CD4-positive, CD25-positive, alpha-beta regulatory T cell (primary cell): ENCODE measurements around the gene ULK2. TPM values are rescaled to one million over a fixed set of nuclear protein-coding genes. Genes with fewer than 3 reads are reported as not detected.

Experiments used
- ATAC-seq, 2 donors: fragments of 150-1000 bp; cut with Tn5 transposase; one replicate each; pipeline ENCODE4 v1.10.0; 2021; ENCODE audit warnings: low read depth in 2 of 2, moderate number of reproducible peaks in 2 of 2, moderate library complexity in 1 of 2
- DNase-seq, 3 donors: peaks; one replicate each; pipeline versions ENCODE4 v3.0.0 to v3.0.0-alpha.2; 2012 to 2022; ENCODE audit warnings: mixed read lengths in 1 of 3
- H3K27ac ChIP-seq: one replicate; pipeline ENCODE4 v1.7.0; 2013; ENCODE audit warnings: mild to moderate bottlenecking, low read length; ENCODE audit not compliant: insufficient read depth, poor library complexity, severe bottlenecking
- H3K27me3 ChIP-seq: one replicate; pipeline ENCODE4 v1.7.0; 2013; ENCODE audit warnings: low read length; ENCODE audit not compliant: control insufficient read depth, insufficient read depth
- H3K36me3 ChIP-seq: one replicate; pipeline ENCODE4 v1.7.0; 2013; ENCODE audit warnings: mild to moderate bottlenecking, low read length, moderate library complexity; ENCODE audit not compliant: control insufficient read depth, insufficient read depth
- H3K4me1 ChIP-seq: 2 replicates; pipeline ENCODE4 v1.7.0; 2013; ENCODE audit warnings: mild to moderate bottlenecking, low read length; ENCODE audit not compliant: insufficient read depth, control insufficient read depth, poor library complexity, severe bottlenecking
- H3K4me3 ChIP-seq: one replicate; pipeline ENCODE4 v1.7.0; 2013; ENCODE audit warnings: low read depth, mild to moderate bottlenecking, low read length, moderate library complexity
- H3K9me3 ChIP-seq, 2 experiments: 1 replicate in 1 of 2; 2 replicates in 1 of 2; pipeline ENCODE4 v1.7.0; 2013; ENCODE audit warnings: low read length in 2 of 2, mild to moderate bottlenecking in 1 of 2, moderate library complexity in 1 of 2; ENCODE audit not compliant: control insufficient read depth in 2 of 2
- H3K27ac Mint-ChIP-seq, 3 donors: one replicate each; pipeline ENCODE4 v1.8.0; 2020 to 2022; ENCODE audit warnings: mild to moderate bottlenecking in 3 of 3, mixed read lengths in 3 of 3, moderate library complexity in 2 of 3
- H3K27me3 Mint-ChIP-seq: one replicate; pipeline ENCODE4 v1.8.0; 2022; ENCODE audit warnings: mild to moderate bottlenecking, mixed read lengths
- H3K36me3 Mint-ChIP-seq: one replicate; pipeline ENCODE4 v1.8.0; 2020; ENCODE audit warnings: mixed read lengths
- H3K4me1 Mint-ChIP-seq, 4 donors: one replicate each; pipeline ENCODE4 v1.8.0; 2020 to 2022; ENCODE audit warnings: mixed read lengths in 4 of 4, mild to moderate bottlenecking in 1 of 4
- H3K4me3 Mint-ChIP-seq, 4 donors: one replicate each; pipeline ENCODE4 v1.8.0; 2020 to 2022; ENCODE audit warnings: mild to moderate bottlenecking in 4 of 4, mixed read lengths in 4 of 4, moderate library complexity in 3 of 4
- H3K9me3 Mint-ChIP-seq, 7 donors: one replicate each; pipeline ENCODE4 v1.8.0; 2020 to 2022; ENCODE audit warnings: mixed read lengths in 7 of 7, mild to moderate bottlenecking in 3 of 7, moderate library complexity in 2 of 7
- polyA plus RNA-seq, 4 donors: library from polyadenylated mRNA; unstranded; fragments of 300-500 nt; fragmentation: Illumina TruSeq; gene quantifications; one replicate each; pipeline ENCODE4 v1.2.3, GENCODE V29; 2021
- total RNA-seq: library from RNA; stranded (reverse); gene quantifications from one replicate; pipeline ENCODE4 v1.2.3, GENCODE V29; 2022

ULK2 gene
- total and polyA plus RNA-seq, 5 donors from 2014 or later = 2.9 to 12.0 (median 4.7) TPM

DNA sequence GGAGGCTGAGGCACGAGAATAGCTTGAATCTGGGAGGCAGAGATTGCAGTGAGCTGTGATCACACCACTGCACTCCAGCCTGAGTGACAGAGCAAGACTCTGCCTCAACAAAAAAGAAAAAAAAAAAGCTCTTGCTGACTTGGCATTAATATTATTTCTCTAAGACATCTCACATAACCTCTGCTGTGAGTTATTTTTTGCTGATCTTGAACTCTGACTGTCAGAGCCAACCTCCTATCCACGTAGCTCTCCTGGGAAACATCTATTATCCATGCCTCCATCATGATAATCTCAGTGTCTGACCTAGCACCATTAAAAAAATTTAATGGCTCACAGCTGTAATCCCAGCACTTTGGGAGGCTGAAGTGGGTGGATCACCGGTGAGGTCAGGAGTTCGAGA is 12.7 kb upstream of the ULK2 start:
- no peak overlapping the region for H3K27ac ChIP-seq
- H3K9me3 ChIP-seq = no peaks in the 10 kb centered on the region
- Mint-ChIP-seq H3K4me1 (peaks cover 7 to 27% (median 21%) of the 10 kb centered on the region in 4 donors), H3K9me3 (no peaks in the 10 kb centered on the region), H3K27me3 (no peaks in the 10 kb centered on the region), H3K27ac (peak overlapping the region in 1 of 3 donors; percentile 65), H3K36me3 (no peaks in the 10 kb centered on the region), H3K4me3 (no peak overlapping the region)
- peaks cover 21% of the 10 kb centered on the region for H3K4me1 ChIP-seq
- ATAC-seq (no peak), DNase-seq (no peak)
- H3K27me3 ChIP-seq = no peaks in the 10 kb centered on the region
- H3K4me3 ChIP-seq = no peak overlapping the region
- H3K36me3 ChIP-seq = no peaks in the 10 kb centered on the region

DNA sequence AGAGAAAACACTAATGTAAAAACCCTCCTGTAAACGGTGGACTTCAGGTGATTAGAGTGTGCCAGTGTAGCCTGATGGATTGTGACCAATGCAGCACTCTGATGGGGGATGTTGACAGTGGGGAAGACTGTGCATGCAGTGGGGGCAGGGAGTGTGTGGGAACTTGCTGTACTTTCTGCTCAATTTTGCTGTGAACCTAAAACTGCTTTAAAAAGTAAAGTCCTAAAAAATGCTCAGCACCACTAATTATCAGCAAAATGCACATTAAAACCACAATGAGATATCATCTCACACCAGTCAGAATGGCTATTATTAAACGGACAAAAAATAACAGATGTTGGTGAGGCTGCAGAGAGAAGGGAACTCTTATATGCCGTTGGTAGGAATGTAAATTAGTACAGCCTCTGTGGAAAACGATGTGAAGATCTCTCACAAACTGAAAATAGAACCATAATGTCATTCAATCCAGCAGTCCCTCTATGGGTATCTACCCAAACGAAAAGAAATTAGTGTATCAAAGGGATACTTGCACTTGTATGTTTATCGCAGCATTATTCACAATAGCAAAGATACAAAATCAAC is 9.7 kb upstream of the ULK2 start:
- no peaks in the 10 kb centered on the region for H3K9me3 ChIP-seq
- no peak overlapping the region for H3K27ac ChIP-seq
- H3K4me1 ChIP-seq = peaks cover 21% of the 10 kb centered on the region
- Mint-ChIP-seq H3K36me3 (peaks cover 3% of the 10 kb centered on the region), H3K4me3 (peak overlapping the region in 3 of 4 donors; percentile 19 to 87 (median 72)), H3K27me3 (no peaks in the 10 kb centered on the region), H3K9me3 (no peaks in the 10 kb centered on the region), H3K27ac (peak overlapping the region in 2 of 3 donors; percentile 31 to 80), H3K4me1 (peaks cover 7 to 27% (median 21%) of the 10 kb centered on the region in 4 donors)
- DNase-seq = no peak
- no peaks in the 10 kb centered on the region for H3K27me3 ChIP-seq
- H3K36me3 ChIP-seq = no peaks in the 10 kb centered on the region
- H3K4me3 ChIP-seq = peak overlapping the region; percentile 34
- ATAC-seq = no peak

DNA sequence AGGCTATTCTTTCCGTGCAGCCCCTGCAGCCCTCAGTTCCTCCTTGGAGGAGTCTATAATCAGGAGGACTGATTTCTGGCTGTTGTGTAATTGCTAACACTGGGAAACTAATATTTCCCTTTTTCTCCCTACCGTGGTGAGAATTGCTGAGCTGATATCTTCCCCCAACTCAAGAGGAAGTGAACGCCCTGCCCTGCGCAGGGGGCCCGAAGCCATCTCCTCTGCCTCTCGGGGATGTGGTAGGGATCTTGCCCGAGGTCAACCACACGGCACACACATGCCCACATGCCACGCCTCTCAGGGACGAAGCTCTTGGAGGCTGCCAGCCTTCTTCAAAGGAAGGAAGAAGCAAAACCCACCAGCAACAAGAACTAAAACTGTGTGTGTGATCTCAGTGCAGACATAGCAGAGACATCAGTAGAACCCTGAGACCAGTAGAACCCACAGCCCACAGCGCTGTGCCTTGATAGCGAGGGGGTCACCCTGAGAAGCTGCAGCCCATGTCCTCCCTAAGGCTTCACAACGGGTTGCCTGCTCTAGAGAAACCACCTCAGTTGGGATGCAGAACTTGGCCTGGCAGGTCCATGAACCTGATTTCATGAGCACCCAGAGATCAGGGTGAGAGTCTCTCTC is 8.9 kb upstream of the ULK2 start:
- Mint-ChIP-seq H3K4me3 (peak overlapping the region in 3 of 4 donors; percentile 67 to 87 (median 72)), H3K9me3 (no peaks in the 10 kb centered on the region), H3K27me3 (no peaks in the 10 kb centered on the region), H3K4me1 (peaks cover 7 to 27% (median 21%) of the 10 kb centered on the region in 4 donors), H3K27ac (peak overlapping the region; percentile 60 to 89 (median 80)), H3K36me3 (peaks cover 3% of the 10 kb centered on the region)
- no peaks in the 10 kb centered on the region for H3K27me3 ChIP-seq
- peaks cover 21% of the 10 kb centered on the region for H3K4me1 ChIP-seq
- H3K27ac ChIP-seq = no peak overlapping the region
- H3K4me3 ChIP-seq = peak overlapping the region; percentile 34
- ATAC-seq (peak; percentile 73 to 76), DNase-seq (peak in 2 of 3 donors; percentile 21 to 74)
- no peaks in the 10 kb centered on the region for H3K36me3 ChIP-seq
- no peaks in the 10 kb centered on the region for H3K9me3 ChIP-seq

DNA sequence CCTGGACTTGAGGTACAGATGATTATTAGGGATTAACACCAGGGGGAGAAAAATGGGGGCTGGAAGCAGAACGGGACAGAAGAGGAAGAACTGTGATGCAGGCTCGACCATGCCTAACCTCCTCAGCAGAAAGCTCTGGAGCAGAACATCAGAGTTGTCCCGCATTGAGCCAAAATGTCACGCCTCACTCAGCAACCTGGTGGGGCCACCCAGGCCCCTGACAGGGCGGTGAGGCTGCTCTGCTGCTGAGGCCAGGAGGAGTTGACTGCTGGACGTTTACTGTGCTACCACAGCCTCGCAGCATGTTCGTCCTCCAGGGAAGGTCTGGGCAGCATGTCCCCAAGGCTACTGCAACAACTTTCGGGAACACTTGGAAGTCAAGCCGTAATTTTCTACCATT is 6.5 kb upstream of the ULK2 start:
- Histone ChIP-seq H3K4me1 (peaks cover 21% of the 10 kb centered on the region), H3K9me3 (no peaks in the 10 kb centered on the region), H3K36me3 (no peaks in the 10 kb centered on the region), H3K27me3 (no peaks in the 10 kb centered on the region), H3K27ac (no peak overlapping the region), H3K4me3 (no peak overlapping the region)
- H3K27ac Mint-ChIP-seq = no peak overlapping the region
- ATAC-seq (no peak), DNase-seq (no peak)
- peaks cover 3% of the 10 kb centered on the region for H3K36me3 Mint-ChIP-seq
- no peaks in the 10 kb centered on the region for H3K9me3 Mint-ChIP-seq
- H3K4me1 Mint-ChIP-seq = peaks cover 7 to 32% (median 19%) of the 10 kb centered on the region in 4 donors
- H3K27me3 Mint-ChIP-seq = no peaks in the 10 kb centered on the region
- H3K4me3 Mint-ChIP-seq = peak overlapping the region in 2 of 4 donors; percentile 30 to 46

DNA sequence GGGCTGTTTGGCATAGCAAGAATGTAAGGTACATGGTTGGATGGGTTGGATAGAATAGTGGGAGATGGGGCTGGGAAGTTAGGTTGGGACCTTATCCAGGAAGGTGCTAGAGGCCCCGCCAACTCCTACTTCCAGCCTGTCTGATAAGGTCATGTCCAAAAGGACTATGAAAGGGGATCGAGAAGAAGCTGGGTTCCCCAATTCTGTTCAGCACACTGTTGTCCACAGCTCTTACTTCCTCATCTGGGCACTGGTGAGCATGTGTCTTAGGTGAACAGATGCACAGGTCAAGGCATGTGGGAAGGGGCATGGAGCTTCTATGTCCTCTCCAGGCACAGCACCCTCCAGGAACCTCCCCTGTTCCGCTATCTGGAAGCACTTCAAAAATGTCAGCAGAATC is 5.6 kb upstream of the ULK2 start:
- no peaks in the 10 kb centered on the region for H3K36me3 ChIP-seq
- no peaks in the 10 kb centered on the region for H3K9me3 ChIP-seq
- no peak overlapping the region for H3K27ac ChIP-seq
- peak overlapping the region in 1 of 4 donors; percentile 30 for H3K4me3 Mint-ChIP-seq
- no peaks in the 10 kb centered on the region for H3K27me3 Mint-ChIP-seq
- H3K4me1 Mint-ChIP-seq = peaks cover 7 to 35% (median 17%) of the 10 kb centered on the region in 4 donors
- H3K4me3 ChIP-seq = no peak overlapping the region
- DNase-seq = no peak
- peaks cover 21% of the 10 kb centered on the region for H3K4me1 ChIP-seq
- no peak overlapping the region for H3K27ac Mint-ChIP-seq
- H3K36me3 Mint-ChIP-seq = peaks cover 3% of the 10 kb centered on the region
- no peaks in the 10 kb centered on the region for H3K9me3 Mint-ChIP-seq
- peaks cover 2% of the 10 kb centered on the region for H3K27me3 ChIP-seq
- ATAC-seq = no peak

DNA sequence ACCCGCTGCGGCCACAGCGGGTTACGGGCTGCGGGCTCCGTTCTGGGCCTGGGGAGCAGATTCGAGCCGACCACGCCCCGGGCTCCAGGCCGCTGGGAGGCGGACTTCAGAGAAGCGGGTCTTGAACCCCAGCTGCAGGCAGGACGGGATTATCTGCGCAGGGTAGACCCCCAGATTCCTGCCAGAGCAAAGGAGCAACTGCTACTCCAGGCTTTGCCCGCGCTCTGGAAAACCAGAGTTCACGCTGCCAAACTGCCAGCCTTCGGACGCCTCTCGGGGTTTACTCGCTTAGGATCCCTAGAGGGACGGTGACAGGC is 301 bp upstream of the ULK2 start:
- no peak overlapping the region for H3K4me3 ChIP-seq
- peaks cover 7% of the 10 kb centered on the region for H3K4me1 ChIP-seq
- H3K36me3 Mint-ChIP-seq = peaks cover 6% of the 10 kb centered on the region
- H3K36me3 ChIP-seq = no peaks in the 10 kb centered on the region
- peak overlapping the region; percentile 68 to 92 (median 73) for H3K4me3 Mint-ChIP-seq
- DNase-seq = no peak
- H3K9me3 ChIP-seq = no peaks in the 10 kb centered on the region
- H3K27me3 ChIP-seq = peaks cover 2% of the 10 kb centered on the region
- H3K27ac ChIP-seq = no peak overlapping the region
- no peak for ATAC-seq
- H3K4me1 Mint-ChIP-seq = peaks cover 0 to 22% (median 2%) of the 10 kb centered on the region in 4 donors
- H3K9me3 Mint-ChIP-seq = no peaks in the 10 kb centered on the region
- H3K27ac Mint-ChIP-seq = peak overlapping the region in 1 of 3 donors; percentile 85
- no peaks in the 10 kb centered on the region for H3K27me3 Mint-ChIP-seq

DNA sequence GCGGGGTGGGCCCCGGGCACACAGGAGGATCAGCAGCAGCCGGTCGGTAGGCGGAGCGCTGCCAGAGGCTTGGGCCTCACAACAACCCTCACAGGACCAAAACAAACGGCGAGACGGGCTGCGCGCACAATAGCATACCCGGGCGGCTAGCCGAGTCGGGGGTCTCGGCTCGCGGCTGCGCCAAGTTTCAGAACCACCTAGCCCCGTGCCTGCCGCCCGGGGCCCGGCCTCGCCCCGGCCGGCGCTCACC is 732 bp downstream of the ULK2 start:
- Mint-ChIP-seq H3K4me1 (peaks cover 0 to 22% (median 2%) of the 10 kb centered on the region in 4 donors), H3K27me3 (no peaks in the 10 kb centered on the region), H3K36me3 (peaks cover 8% of the 10 kb centered on the region), H3K27ac (peak overlapping the region; percentile 42 to 63 (median 56)), H3K4me3 (peak overlapping the region; percentile 73 to 84 (median 82)), H3K9me3 (no peaks in the 10 kb centered on the region)
- peaks cover 7% of the 10 kb centered on the region for H3K4me1 ChIP-seq
- peaks cover 2% of the 10 kb centered on the region for H3K27me3 ChIP-seq
- H3K27ac ChIP-seq = no peak overlapping the region
- H3K9me3 ChIP-seq = no peaks in the 10 kb centered on the region
- H3K36me3 ChIP-seq = no peaks in the 10 kb centered on the region
- peak in 2 of 3 donors; percentile 33 to 52 for DNase-seq
- H3K4me3 ChIP-seq = peak overlapping the region; percentile 42
- peak; percentile 45 to 49 for ATAC-seq

DNA sequence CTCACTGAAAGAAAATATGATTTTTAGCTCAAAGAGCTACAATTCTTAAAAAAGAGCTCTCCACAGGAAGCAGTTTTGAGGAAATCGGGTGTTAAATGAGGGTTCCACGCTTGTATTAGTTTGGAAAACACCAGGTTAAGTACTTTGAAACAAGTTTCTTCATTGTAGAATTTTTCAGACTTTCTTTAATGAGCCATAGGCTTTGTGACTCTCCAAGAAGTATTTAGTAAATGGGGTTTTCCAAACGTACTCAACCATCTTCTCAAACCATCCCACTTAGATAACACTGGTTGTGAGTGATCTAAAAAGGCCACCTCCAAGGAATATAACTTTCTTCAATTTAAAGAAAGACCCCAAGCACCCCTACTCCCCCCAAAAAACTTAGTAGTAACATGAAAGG is 2.7 kb downstream of the ULK2 start:
- DNase-seq = no peak
- H3K27ac Mint-ChIP-seq = no peak overlapping the region
- ATAC-seq = no peak
- Histone ChIP-seq H3K4me3 (no peak overlapping the region), H3K9me3 (no peaks in the 10 kb centered on the region), H3K27me3 (peaks cover 2% of the 10 kb centered on the region), H3K27ac (no peak overlapping the region), H3K4me1 (peaks cover 7% of the 10 kb centered on the region), H3K36me3 (no peaks in the 10 kb centered on the region)
- H3K4me1 Mint-ChIP-seq = peaks cover 0 to 18% (median 2%) of the 10 kb centered on the region in 4 donors
- peak overlapping the region; percentile 13 to 82 (median 46) for H3K4me3 Mint-ChIP-seq
- no peaks in the 10 kb centered on the region for H3K9me3 Mint-ChIP-seq
- no peaks in the 10 kb centered on the region for H3K27me3 Mint-ChIP-seq
- H3K36me3 Mint-ChIP-seq = peaks cover 8% of the 10 kb centered on the region
